Measurements from ENCODE around the gene MAN2B2. TPM values are rescaled to one million over a fixed set of nuclear protein-coding genes. Genes with fewer than 3 reads are reported as not detected.

The MAN2B2 gene
- total and polyA plus RNA-seq, 9 of the 15 experiments (the other 6 are each of a cell fraction or from before 2014, with no cell fraction given): 0.21 to 8.8 (median 3.7) TPM

DNA sequence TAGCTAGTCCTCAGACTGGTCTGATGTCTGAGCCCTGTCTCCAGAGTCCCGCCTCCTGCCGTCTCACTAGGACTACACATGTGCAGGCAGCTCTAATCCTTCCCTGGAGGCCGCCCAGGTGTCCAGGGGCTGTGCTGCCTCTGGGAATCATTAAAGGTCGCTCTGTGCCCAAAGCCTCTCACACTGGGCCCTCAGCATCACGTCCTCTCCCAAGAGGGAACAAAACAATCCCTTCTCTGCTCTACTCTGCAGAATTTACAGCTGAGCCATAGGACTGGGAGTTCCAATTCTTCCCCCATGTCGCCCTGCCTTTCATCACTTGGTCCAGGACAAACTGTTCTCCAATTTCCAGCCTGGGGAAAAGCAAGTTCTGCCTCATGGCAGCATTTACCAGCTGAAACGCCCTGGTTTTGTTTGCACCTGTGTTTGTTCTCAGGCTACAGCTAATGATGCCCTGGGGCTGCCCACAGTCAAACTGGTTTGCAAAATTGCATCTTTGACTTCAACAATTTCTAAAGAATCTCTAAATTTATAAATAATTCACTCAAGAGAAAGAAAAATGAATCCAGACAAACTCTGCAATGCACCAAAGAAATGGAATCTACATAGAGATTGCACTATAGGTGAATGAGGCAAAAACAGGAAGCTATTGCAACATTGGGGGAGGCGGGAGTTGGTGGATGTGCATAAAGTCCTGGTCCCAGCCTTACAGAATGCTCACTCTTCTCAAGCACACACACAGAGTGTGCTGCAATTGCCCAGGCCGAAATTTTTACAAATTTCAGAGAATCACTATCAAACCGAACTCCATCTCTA is 58.3 kb downstream of the MAN2B2 start (continued):
- TF ChIP-seq, protein P1, sequence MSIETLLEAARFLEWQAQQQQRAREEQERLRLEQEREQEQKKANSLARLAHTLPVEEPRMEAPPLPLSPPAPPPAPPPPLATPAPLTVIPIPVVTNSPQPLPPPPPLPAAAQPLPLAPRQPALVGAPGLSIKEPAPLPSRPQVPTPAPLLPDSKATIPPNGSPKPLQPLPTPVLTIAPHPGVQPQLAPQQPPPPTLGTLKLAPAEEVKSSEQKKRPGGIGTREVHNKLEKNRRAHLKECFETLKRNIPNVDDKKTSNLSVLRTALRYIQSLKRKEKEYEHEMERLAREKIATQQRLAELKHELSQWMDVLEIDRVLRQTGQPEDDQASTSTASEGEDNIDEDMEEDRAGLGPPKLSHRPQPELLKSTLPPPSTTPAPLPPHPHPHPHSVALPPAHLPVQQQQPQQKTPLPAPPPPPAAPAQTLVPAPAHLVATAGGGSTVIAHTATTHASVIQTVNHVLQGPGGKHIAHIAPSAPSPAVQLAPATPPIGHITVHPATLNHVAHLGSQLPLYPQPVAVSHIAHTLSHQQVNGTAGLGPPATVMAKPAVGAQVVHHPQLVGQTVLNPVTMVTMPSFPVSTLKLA (conservative IDR thresholded peaks at IDR 0.05): no peak
- TF ChIP-seq ZC3H8 (IDR thresholded peaks at IDR 0.05) (no peak), CCAR2 (IDR thresholded peaks at IDR 0.05; ENCODE audit: low read depth, low read length) (no peak), HDAC1 (IDR thresholded peaks at IDR 0.05) (no peak), BRD4 (IDR thresholded peaks at IDR 0.05) (0 out of 2 replicates have a peak, but pooled peaks have one; percentile 26), SAFB2 (IDR thresholded peaks at IDR 0.05; ENCODE audit: borderline replicate concordance, low read depth, low read length, severe bottlenecking) (no peak), KDM5B (IDR thresholded peaks at IDR 0.05; ENCODE audit: insufficient replicate concordance, low read depth, low read length) (peak; percentile 51), JUN (IDR thresholded peaks at IDR 0.05; ENCODE audit: borderline replicate concordance, low read depth, low read length) (no peak), JUN (CRISPR knock-in tag; IDR thresholded peaks at IDR 0.05; ENCODE audit: borderline replicate concordance) (no peak), CBFA2T2 (conservative IDR thresholded peaks at IDR 0.05) (no peak), RHOXF2B (CRISPR knock-in tag; conservative IDR thresholded peaks at IDR 0.05) (no peak), SLC30A9 (CRISPR knock-in tag; IDR thresholded peaks at IDR 0.05) (no peak), KLF16 (IDR thresholded peaks at IDR 0.05) (no peak), ZZZ3 (IDR thresholded peaks at IDR 0.05) (no peak), ZNF174 (CRISPR knock-in tag; IDR thresholded peaks at IDR 0.05) (no peak), PHF21A (IDR thresholded peaks at IDR 0.05; ENCODE audit: borderline replicate concordance, low read depth) (no peak), SIN3A (IDR thresholded peaks at IDR 0.05; ENCODE audit: borderline replicate concordance in 2 of 2, control insufficient read depth in 1 of 2, low read depth in 2 of 2, low read length in 2 of 2) (no peak), ZNF444 (CRISPR knock-in tag; IDR thresholded peaks at IDR 0.05) (no peak), NBN (IDR thresholded peaks at IDR 0.05; ENCODE audit: low read depth) (no peak)
- TF ChIP-seq, protein P2, sequence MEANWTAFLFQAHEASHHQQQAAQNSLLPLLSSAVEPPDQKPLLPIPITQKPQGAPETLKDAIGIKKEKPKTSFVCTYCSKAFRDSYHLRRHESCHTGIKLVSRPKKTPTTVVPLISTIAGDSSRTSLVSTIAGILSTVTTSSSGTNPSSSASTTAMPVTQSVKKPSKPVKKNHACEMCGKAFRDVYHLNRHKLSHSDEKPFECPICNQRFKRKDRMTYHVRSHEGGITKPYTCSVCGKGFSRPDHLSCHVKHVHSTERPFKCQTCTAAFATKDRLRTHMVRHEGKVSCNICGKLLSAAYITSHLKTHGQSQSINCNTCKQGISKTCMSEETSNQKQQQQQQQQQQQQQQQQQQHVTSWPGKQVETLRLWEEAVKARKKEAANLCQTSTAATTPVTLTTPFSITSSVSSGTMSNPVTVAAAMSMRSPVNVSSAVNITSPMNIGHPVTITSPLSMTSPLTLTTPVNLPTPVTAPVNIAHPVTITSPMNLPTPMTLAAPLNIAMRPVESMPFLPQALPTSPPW (CRISPR knock-in tag; IDR thresholded peaks at IDR 0.05): no peak; the same call in 1 of the 2 replicates
- TF ChIP-seq, protein P3, sequence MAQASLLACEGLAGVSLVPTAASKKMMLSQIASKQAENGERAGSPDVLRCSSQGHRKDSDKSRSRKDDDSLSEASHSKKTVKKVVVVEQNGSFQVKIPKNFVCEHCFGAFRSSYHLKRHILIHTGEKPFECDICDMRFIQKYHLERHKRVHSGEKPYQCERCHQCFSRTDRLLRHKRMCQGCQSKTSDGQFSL (CRISPR knock-in tag; IDR thresholded peaks at IDR 0.05): no peak
- TF ChIP-seq, protein P3 (tag; IDR thresholded peaks at IDR 0.05): no peak
- TF ChIP-seq, protein P4, sequence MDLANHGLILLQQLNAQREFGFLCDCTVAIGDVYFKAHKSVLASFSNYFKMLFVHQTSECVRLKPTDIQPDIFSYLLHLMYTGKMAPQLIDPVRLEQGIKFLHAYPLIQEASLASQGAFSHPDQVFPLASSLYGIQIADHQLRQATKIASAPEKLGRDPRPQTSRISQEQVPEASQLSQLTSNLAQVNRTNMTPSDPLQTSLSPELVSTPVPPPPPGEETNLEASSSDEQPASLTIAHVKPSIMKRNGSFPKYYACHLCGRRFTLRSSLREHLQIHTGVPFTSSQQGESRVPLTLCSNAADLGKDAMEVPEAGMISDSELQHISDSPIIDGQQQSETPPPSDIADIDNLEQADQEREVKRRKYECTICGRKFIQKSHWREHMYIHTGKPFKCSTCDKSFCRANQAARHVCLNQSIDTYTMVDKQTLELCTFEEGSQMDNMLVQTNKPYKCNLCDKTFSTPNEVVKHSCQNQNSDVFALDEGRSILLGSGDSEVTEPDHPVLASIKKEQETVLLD (IDR thresholded peaks at IDR 0.05): no peak

All from K562 (cell line).